ENCODE data around the gene MEIS1.

Gene MEIS1

GRCh38 chr2:66443186-66443978 lies 8.5 kb downstream of the MEIS1 start:
- in situ Hi-C loops (cut with MboI; ENCODE audit: low sequenced_read_pairs), result no loop called here

- in situ Hi-C loops (cut with MboI; ENCODE audit: low sequenced_read_pairs), result no loop called here
Observed at GRCh38 chr2:66443979-66444861, 9.3 kb downstream of the MEIS1 start.

- in situ Hi-C loops (cut with MboI; ENCODE audit: low sequenced_read_pairs), result no loop called here
Observed at GRCh38 chr2:66445076-66445924, 10.4 kb downstream of the MEIS1 start.

- in situ Hi-C loops (cut with MboI; ENCODE audit: low sequenced_read_pairs), result no loop called here
Observed at GRCh38 chr2:66445925-66446871, 11.3 kb downstream of the MEIS1 start.

GRCh38 chr2:66446941-66447340 lies 12.0 kb downstream of the MEIS1 start:
- in situ Hi-C loops (cut with MboI; ENCODE audit: low sequenced_read_pairs), result no loop called here

- in situ Hi-C loops (cut with MboI; ENCODE audit: low sequenced_read_pairs), result no loop called here
Observed at GRCh38 chr2:66447677-66448076, 12.8 kb downstream of the MEIS1 start.

GRCh38 chr2:66448136-66448991 lies 13.4 kb downstream of the MEIS1 start:
- in situ Hi-C loops (cut with MboI; ENCODE audit: low sequenced_read_pairs), result no loop called here

GRCh38 chr2:66452214-66452613 lies 17.3 kb downstream of the MEIS1 start:
- in situ Hi-C loops (cut with MboI; ENCODE audit: low sequenced_read_pairs), result no loop called here

GRCh38 chr2:66452917-66453316 lies 18.0 kb downstream of the MEIS1 start:
- in situ Hi-C loops (cut with MboI; ENCODE audit: low sequenced_read_pairs), result no loop called here

- in situ Hi-C loops (cut with MboI; ENCODE audit: low sequenced_read_pairs), result no loop called here
Observed at GRCh38 chr2:66455490-66455889, 20.6 kb downstream of the MEIS1 start.

GRCh38 chr2:66456183-66457041 lies 21.5 kb downstream of the MEIS1 start:
- in situ Hi-C loops (cut with MboI; ENCODE audit: low sequenced_read_pairs), result no loop called here

- in situ Hi-C loops (cut with MboI; ENCODE audit: low sequenced_read_pairs), result no loop called here
Observed at GRCh38 chr2:66457545-66457944, 22.6 kb downstream of the MEIS1 start.

GRCh38 chr2:66460031-66460430 lies 25.1 kb downstream of the MEIS1 start:
- in situ Hi-C loops (cut with MboI; ENCODE audit: low sequenced_read_pairs), result no loop called here

GRCh38 chr2:66461001-66461663 lies 26.2 kb downstream of the MEIS1 start:
- in situ Hi-C loops (cut with MboI; ENCODE audit: low sequenced_read_pairs), result no loop called here

- in situ Hi-C loops (cut with MboI; ENCODE audit: low sequenced_read_pairs), result no loop called here
Observed at GRCh38 chr2:66461664-66462500, 27.0 kb downstream of the MEIS1 start.

- in situ Hi-C loops (cut with MboI; ENCODE audit: low sequenced_read_pairs), result no loop called here
Observed at GRCh38 chr2:66462501-66462825, 27.5 kb downstream of the MEIS1 start.

- in situ Hi-C loops (cut with MboI; ENCODE audit: low sequenced_read_pairs), result no loop called here
Observed at GRCh38 chr2:66463206-66463755, 28.4 kb downstream of the MEIS1 start.
